CD4-positive, alpha-beta T cell treated with Interleukin-21 for 1 hour (primary cell): Measurements from ENCODE around the gene DNAJC13.
"Not testable (repeated sequence)": the region's sequence is repeated elsewhere in the genome, so short reads cannot be mapped to it uniquely, and the experiment has no call there.

Experiments used
- DNase-seq: peaks from one replicate; pipeline ENCODE4 v3.0.0-alpha.2; 2020

Gene DNAJC13

DNA sequence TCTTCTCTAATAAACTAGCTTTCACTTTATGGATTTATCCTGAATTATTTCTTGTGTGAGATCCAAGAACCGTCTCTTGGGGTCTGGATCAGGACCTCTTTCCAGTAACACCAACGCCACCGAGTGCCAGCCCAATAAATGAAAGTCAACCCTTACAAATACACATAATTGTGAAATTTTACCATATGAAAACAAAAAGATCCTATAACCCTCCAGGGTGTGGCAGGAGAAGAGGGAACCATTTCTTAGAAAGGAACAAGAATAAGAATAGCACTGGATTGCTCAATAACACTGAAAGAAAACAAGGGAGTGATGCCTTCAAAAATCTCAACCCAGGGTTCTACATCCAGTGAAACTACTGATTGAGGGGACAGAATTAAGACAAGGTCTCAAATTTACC, 128.2 kb downstream of the DNAJC13 start:
- no peak for DNase-seq

DNA sequence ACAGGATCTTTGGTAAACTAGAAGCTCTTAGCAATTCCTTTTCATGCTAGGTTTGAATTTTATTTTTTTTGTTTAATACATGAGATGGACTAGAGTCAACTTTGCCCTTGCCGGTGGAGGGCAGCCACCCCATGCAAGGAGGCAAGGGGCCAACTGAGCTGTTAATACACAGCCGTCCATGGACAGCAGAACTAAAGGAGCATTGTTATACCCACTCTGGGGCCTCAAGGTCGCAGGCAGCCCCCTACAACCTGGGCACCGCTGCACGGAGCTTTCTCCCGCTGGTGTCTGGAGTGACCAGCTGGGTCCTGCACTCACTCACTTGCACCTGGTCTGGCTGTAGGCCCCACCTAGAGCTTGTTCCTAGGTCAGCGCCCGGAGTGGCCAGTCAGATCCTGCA, 131.9 kb downstream of the DNAJC13 start:
- DNase-seq = no peak

DNA sequence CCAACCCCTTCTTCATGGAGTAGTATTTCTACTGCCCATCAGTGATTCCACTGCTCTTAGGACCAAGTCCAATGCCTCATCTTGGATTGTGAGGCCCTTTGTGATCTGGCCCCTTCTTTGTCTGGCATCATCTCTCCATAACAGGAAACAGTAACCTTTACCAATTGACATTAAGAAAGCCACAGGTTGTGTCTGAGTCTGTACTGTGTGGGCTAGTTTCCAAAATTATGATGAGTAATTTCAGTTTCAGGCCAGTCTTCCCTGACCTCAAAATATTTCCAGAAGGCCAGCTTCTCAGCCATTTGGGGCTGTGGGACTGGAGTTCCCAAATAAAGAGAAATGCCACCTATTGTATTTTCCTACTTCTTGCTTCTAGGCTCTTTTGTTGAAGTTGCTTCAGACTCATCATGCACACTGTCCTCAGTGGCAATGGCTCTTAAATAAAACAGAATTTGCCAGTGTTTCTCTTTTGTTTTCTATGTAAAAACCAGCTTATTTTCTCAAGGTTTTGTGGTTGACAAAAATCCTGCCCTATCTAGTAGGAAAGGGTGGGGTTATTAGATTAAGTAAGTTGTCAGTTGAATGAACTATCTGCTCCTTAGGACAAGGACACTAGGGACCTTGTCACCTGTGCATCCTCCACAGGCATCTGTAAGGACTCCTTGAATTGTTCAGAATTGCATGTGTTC, 132.7 kb downstream of the DNAJC13 start:
- no peak for DNase-seq

DNA sequence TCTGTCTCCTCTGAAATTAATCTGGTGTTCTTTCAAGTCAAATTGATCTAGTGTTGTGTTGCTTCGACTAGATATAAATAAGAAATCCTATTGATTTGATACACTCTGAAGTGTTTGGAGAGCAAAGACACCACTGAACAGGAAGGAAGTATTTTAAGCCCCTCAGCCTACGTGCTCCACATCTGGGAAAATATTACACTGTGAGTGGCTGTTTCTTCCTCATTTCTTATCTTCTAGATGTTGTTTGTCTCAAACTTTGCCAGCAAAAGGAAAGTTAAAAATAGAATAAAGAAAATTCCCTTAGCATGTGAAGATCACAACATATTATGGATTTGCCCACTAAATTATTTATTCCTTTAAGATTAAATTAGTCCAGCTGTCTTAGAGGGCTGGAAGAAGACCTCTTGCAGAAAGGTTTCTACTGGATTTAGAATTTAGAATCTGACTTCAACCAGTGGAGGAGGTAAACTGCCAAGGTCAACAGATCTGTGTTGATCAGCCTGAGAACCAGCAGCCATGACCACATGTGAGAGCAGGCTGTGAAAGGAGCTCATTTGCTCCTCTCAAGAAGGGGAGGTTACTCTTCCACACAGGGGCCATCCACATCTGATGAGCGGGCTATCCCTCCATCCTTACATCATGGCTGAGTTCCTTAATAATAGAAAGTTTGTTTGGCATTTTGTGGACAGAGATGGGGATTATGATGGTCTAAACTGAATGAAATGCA, 133.4 kb downstream of the DNAJC13 start:
- DNase-seq = no peak

DNA sequence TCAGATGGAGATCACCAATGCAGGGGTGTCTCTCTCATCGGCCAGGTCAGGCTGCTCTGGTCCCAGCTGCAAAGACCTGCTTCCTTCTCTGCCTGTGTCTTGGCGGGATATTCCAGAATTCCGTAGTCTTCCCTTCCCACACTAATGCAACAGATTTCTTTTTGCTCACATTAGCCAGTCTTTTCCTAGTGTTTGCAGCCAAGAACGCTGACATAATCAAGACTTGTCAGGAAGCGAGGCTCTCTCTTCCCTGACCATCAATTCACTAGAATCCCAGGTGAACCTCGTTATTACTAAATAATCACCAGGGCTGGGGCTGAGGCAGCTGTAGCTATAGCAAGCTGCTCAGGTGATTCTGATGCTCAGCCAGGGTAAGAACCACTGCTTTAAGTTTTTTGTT, 136.5 kb downstream of the DNAJC13 start:
- DNase-seq = no peak

DNA sequence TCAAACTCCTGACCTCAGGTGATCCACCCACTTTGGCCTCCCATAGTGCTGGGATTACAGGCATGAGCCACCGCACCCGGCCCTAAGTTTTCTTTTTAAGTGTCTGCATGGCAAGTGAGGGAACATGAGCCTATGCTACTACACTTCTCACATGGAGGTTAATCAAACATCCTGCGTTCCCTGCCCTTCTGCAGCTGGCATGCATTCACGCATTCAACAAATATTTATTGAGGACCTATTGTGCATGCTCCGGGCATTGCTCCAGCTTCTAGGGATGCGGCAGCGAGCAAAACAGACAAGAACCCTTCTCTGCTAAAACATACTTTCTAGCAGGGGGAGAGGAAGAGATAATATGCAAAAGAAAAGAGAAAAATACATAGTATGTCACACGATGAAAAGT, 137.1 kb downstream of the DNAJC13 start:
- no peak for DNase-seq

DNA sequence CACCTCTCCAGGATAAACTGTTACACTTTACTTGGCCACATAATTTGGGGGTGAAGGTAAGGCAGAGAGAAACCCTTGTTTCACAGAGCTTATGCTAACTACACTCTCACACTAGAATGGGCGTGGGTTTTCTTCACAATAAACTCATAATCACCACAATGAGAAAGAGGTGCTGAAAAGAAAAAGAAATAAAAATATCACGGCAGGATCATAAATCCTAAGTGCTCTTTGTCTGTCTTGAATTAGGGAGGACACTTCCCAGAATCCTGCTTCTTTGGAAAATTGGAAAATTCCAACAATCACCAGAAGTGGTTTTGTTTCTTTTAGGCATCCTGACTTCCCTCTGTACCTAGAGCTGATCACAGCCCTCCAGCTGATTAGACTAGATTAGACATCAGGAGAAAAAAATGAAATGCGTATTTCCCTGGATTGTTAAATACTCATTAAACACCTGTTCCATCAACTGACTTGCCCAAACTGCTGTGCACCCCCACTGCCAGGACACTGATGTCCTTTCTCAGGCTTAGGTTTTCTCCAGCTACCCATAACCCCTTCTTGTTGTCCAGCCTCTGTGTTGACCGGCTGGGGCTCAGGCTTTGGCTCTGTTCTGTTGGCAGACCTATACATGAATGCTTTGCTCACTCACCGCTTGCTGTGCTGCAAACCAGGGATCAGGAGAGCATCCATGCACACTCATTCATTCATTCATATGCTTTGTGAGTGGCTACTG, 138.2 kb downstream of the DNAJC13 start:
- no peak for DNase-seq

DNA sequence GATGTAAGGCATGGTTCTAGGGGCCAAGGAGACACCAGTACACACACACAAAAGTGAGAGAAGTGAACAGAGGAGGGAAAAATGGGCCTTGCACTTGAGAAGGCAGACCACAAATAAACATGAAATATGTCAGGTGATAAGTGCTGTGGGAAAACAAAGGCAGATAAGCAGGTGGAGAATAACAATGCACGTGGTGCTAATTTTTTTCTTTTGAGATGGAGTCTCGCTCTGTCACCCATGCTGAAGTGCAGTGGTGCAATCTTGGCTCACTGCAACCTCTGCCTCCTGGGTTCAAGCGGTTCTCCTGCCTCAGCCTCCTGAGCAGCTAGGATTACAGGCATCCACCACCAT, 138.7 kb downstream of the DNAJC13 start:
- not testable (repeated sequence) for DNase-seq

DNA sequence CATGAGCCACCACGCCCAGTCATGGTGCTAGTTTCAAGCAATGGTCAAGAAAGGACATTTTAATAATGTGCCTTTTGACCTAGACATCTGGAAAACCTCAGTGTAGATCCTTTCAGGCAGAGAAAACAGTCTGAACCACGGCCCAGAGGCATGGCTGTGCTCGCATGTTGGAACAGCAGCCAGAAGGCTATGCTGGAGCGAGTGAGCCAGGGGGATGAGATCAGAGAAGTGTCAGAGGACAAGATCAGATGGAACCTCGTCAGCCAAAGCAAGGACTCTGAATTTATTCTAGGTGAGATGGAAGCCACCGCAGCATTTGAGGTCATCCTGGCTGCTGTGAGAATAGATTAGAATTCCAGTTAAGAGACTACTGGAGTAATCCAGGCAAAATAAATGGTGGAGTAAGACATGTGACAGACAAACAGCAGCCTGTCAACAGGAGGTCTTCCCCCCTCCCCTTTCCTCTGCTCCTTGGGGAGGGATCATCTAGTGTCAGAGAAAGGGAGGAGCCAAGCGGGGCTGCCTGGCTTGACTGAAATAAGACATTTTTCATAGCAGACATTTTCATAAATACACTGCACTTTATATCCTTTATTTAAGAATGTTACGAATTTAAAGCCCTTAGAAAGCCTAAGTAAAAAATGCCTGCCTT, 139.3 kb downstream of the DNAJC13 start:
- DNase-seq = no peak

DNA sequence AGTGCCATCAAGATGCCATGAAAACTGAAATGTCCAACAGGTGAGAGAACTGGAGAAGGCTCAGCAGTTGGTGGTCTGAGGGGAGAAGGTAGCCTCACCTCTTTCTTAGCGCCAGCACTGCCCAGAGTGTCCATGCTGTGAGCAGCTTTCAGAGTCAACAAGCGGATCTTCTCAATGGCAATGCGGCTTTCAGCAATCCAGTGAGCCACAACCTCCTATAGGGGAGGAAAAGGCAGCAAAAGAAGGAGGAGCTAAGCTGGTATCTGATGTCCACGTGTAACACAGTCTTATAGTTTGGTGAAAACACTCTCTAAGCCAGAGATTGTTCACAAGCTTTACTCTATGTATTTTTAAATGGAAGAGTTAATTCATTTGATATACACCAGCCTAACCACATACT, 143.7 kb downstream of the DNAJC13 start:
- no peak for DNase-seq

DNA sequence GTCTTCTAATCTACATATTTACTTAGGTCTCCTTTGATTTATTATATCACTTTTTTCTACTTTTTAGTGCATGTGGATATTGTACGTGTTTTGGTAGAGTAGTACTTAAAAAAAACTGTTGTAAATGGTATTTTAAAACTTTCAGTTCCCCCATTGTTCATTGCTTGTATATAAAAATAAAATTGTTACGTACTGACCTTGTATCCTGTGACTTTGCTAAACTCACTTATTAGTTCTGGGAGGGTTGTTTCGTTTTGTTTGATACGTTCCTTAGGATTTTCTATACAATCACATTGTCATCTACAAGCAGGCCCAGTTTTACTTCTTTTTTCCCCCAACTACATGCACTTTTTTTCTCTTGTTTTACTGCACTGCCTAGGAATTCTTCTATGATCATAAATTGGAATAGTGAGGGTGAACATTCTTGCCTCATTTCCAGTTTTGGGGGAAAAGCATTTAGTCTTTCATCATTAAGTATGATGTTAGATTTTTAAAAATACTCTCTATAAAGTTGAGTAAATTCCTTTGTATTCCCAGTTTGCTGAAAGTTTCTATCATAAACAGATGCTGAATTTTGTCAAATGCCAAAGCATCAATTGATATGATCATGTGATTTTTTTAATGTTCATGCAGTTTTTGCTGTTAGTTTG, 146.2 kb downstream of the DNAJC13 start:
- DNase-seq = no peak

DNA sequence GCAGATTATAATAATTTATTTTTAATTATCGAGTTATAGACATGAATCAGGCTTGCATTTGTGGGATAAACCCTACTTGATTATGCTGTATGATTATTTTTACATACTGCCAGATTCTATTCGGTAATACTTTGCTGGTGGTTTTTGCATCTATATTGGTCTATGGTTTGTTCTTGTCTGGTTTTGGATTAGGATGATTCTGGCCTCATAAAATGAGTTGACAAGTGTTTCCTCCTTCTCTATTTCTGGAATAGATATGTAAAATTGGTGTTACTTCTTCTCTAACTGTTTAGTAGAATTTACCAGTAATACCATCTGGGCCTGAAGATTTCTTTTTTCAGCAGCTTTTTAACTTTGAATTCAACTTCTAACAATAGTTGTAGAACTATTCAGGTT, 146.8 kb downstream of the DNAJC13 start:
- no peak for DNase-seq

DNA sequence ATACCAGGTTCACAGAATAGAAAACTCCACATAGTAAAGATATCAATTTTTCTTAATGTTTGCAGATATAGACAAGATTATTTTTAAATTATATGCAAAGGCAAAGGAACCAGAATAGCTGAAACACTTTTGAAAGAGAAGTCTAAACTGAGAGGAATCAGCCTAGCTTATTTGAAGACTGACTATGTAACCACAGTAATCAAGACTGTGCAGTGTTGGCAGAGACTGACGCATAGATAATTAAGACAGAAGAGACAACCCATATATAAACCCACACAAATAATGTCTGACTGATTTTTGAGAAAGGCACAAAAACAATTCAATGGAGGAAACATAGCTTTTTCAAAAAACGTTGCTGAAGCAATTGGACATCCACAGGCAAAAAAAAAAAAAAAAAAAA, 151.1 kb downstream of the DNAJC13 start:
- no peak for DNase-seq

DNA sequence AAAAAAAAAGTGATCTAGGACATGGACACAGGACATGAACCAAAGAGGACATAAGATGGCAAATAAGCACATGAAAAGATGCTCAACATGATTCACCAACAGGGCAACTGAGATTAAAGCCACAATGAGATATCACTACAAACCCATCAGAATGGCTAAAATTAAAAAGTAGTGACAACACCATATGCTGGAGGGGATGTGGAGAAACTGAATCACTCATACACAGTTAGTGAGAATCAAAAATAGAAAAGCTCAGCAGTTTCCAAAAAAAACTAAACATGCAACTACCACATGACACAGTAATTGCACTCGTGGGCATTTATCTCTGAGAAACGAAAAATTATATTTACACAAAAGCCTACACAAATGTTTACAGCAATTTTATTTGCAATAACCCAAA, 151.9 kb downstream of the DNAJC13 start:
- no peak for DNase-seq

DNA sequence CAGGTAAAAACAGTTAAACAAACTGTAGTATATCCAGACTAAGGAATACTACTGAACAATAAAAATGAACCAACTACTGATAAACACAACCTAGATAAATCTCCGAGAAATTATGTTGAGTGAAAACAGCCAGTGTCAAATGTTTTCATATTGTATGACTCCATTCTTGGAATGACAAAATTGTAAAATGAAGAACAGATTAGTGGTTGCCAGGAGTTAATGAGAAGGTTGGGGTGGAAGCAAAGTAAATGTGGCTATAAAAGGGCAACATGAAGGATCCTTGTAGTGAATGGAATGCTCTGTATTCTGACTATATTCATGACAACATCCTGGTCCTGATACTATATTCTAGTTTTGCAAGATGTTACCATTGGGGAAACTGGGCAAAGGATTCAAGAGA, 152.3 kb downstream of the DNAJC13 start:
- DNase-seq = no peak

DNA sequence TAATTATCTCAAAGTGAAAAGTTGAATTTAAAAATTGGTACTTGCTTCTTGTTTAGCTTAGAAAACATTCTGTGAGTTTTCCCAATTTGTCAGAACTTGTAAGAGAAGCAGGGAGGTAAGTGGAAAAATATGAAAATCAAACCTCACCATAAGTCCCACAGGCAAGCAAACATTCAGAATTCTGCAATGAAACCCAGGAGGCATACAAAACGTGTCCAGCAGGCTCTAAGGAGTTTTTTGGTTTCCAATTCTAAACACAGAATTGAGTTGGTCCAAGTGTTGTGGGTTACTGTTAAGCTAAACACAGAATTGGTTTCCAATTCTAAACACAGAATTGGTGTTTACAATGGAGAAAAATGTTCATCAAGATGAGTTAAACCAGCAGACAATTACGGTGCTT, 152.7 kb downstream of the DNAJC13 start:
- DNase-seq = no peak

DNA sequence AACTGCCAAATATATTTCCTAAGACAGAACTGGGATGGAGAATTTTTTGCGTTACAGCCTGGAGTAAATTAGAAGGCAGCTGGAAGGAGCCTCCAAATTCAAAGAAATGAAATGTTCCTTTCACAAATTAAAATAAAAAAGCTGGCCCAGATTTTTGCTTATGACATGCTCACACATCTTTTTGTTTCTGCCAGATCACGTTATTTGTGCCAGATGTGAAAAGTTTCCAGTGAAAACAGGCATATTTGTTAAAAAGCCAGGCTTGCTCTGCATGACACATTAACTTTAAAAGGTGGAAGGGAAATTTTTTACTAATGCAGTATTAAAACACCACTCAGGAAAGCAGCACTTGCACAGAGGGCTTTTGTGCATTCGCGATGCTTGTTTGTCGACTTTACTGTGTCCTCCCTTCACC, 156.5 kb downstream of the DNAJC13 start:
- no peak for DNase-seq

DNA sequence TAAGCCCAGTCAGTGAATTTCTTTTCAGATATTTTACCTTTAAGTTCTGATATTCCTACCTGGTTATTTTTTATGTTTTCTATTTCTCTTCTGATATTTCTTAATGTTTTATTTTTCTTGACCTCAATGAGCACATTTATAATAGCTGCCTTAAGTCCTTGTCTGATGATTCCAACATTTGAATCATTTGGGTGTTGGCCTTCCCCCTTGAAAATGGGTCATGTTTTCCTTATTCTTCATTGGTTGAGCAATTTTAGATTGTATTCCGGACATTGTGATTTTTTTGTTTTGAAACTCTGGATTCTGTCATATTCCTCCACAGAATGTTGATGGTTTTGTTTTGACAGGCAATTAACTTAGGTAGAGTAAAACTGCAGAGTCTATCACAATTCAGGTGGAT, 170.1 kb downstream of the DNAJC13 start:
- DNase-seq = no peak
